HepG2 (cell line): ENCODE measurements around the gene SLA2. TPM values are rescaled to one million over a fixed set of nuclear protein-coding genes. Genes with fewer than 3 reads are reported as not detected.
A peak's percentile ranks its signal among the peaks of the same experiment; 100 is the strongest.

Source experiments
- ARNT2 ChIP-seq: sonication (generic); formaldehyde crosslinking; IDR thresholded peaks from 2 replicates; pipeline ENCODE4 v1.8.0; 2022; ENCODE audit warnings: mild to moderate bottlenecking, low read depth, missing genetic modification reagents, moderate library complexity
- ATF7-NPFF ChIP-seq: sonication (generic); formaldehyde crosslinking; IDR thresholded peaks from 2 replicates; pipeline ENCODE4 v1.8.1; 2023; ENCODE audit warnings: mild to moderate bottlenecking, low read depth, missing genetic modification reagents, moderate library complexity
- CREM ChIP-seq, 2 experiments: sonication (generic) in 1 of 2; formaldehyde crosslinking in 1 of 2; IDR thresholded peaks; 2 replicates each; pipeline versions ENCODE4 v1.4.0 to v1.6.1; 2016 to 2020; ENCODE audit warnings: antibody characterized with exemption in 1 of 2, mild to moderate bottlenecking in 1 of 2, missing genetic modification reagents in 1 of 2
- DMAP1 ChIP-seq: IDR thresholded peaks from 2 replicates; pipeline ENCODE4 v1.6.1; 2016
- GABPA ChIP-seq, 2 experiments: IDR thresholded peaks; 2 replicates each; pipeline ENCODE4 v1.6.1; 2011 to 2016; ENCODE audit warnings: low read depth in 2 of 2, low read length in 1 of 2, missing biosample characterization in 1 of 2, missing genetic modification characterization in 1 of 2
- HMGA1 ChIP-seq: sonication (generic); formaldehyde crosslinking; conservative IDR thresholded peaks from 2 replicates; pipeline ENCODE4 v1.4.0; 2020; ENCODE audit warnings: missing genetic modification reagents
- HNRNPLL ChIP-seq: fragments of 200-400 bp; formaldehyde crosslinking; IDR thresholded peaks from 2 replicates; pipeline ENCODE4 v1.6.1; 2017; ENCODE audit warnings: mild to moderate bottlenecking, low read depth, low read length; ENCODE audit not compliant: poor library complexity, severe bottlenecking
- JARID2 ChIP-seq: sonication (generic); formaldehyde crosslinking; IDR thresholded peaks from 2 replicates; pipeline ENCODE4 v1.8.1; 2023; ENCODE audit warnings: missing genetic modification reagents, inconsistent platforms; ENCODE audit not compliant: insufficient replicate concordance
- KDM2A ChIP-seq: sonication (generic); formaldehyde crosslinking; IDR thresholded peaks from 2 replicates; pipeline ENCODE4 v1.4.0; 2020; ENCODE audit warnings: low read depth, missing genetic modification reagents, borderline replicate concordance
- NFYB ChIP-seq: sonication (generic); formaldehyde crosslinking; IDR thresholded peaks from 2 replicates; pipeline ENCODE4 v1.4.0; 2020; ENCODE audit warnings: missing genetic modification reagents
- PATZ1 ChIP-seq: sonication (generic); formaldehyde crosslinking; IDR thresholded peaks from 2 replicates; pipeline ENCODE4 v1.4.0; 2020; ENCODE audit warnings: missing genetic modification reagents
- RBFOX2 ChIP-seq: fragments of 200-400 bp; formaldehyde crosslinking; IDR thresholded peaks from 2 replicates; pipeline ENCODE4 v1.6.1; 2017; ENCODE audit warnings: low read depth, mild to moderate bottlenecking, low read length
- RXRA ChIP-seq: sonication (generic); formaldehyde crosslinking; IDR thresholded peaks from 2 replicates; pipeline ENCODE4 v1.5.1; 2020; ENCODE audit warnings: missing genetic modification reagents
- SPEN ChIP-seq: sonication (generic); formaldehyde crosslinking; IDR thresholded peaks from 2 replicates; pipeline ENCODE4 v1.5.1; 2020; ENCODE audit warnings: low read depth, mild to moderate bottlenecking, missing genetic modification reagents
- TBL1XR1 ChIP-seq: fragments of 150-350 bp; IDR thresholded peaks from 2 replicates; pipeline ENCODE4 v1.6.1; 2014; ENCODE audit warnings: borderline replicate concordance, low read length; ENCODE audit not compliant: partially characterized antibody
- TBX2 ChIP-seq: sonication (generic); formaldehyde crosslinking; IDR thresholded peaks from 2 replicates; pipeline ENCODE4 v1.5.0; 2020; ENCODE audit warnings: missing genetic modification reagents, mild to moderate bottlenecking, borderline replicate concordance
- YEATS2 ChIP-seq: sonication (generic); formaldehyde crosslinking; IDR thresholded peaks from 2 replicates; pipeline ENCODE4 v1.4.0; 2020; ENCODE audit warnings: missing genetic modification reagents, borderline replicate concordance
- ZNF160 ChIP-seq: sonication (generic); formaldehyde crosslinking; IDR thresholded peaks from 2 replicates; pipeline ENCODE4 v1.8.0; 2022; ENCODE audit warnings: mild to moderate bottlenecking, inconsistent platforms, missing genetic modification reagents
- ZNF687 ChIP-seq: sonication (generic); formaldehyde crosslinking; IDR thresholded peaks from 2 replicates; pipeline ENCODE4 v1.5.1; 2020; ENCODE audit warnings: mild to moderate bottlenecking, missing genetic modification reagents, moderate library complexity
- ZSCAN30 ChIP-seq: sonication (generic); formaldehyde crosslinking; IDR thresholded peaks from 2 replicates; pipeline ENCODE4 v1.5.0; 2020; ENCODE audit warnings: mild to moderate bottlenecking, missing genetic modification reagents
- polyA plus RNA-seq, 8 experiments: library from polyadenylated mRNA; depleted of rRNA in 3 of 8; stranded (reverse) in 7 of 8; unstranded in 1 of 8; fragments of >200 nt; fragmentation: Illumina TruSeq in 4 of 8; extraction: Trizol in 4 of 8; gene quantifications; 2 replicates each; pipeline versions ENCODE4 v1.2.1 to v1.2.3, GENCODE V29; 2011 to 2016; ENCODE audit warnings: low read depth in 4 of 8, missing spikeins in 1 of 8, mixed read lengths in 1 of 8; ENCODE audit not compliant: insufficient read depth in 1 of 8
- total RNA-seq, 5 experiments: library from RNA; depleted of rRNA; stranded (reverse); fragments of >200 nt; fragmentation: Illumina TruSeq; extraction: Trizol; gene quantifications; 2 replicates each; pipeline ENCODE4 v1.2.3, GENCODE V29; 2016; ENCODE audit warnings: low read depth in 1 of 5
- TF ChIP-seq, protein P1 (sequence below): sonication (generic); formaldehyde crosslinking; IDR thresholded peaks from 2 replicates; pipeline ENCODE4 v1.9.0; 2021; ENCODE audit warnings: missing genetic modification reagents, mild to moderate bottlenecking, borderline replicate concordance

Gene SLA2
- total and polyA plus RNA-seq, 2 of the 13 experiments (the other 11 are each of a cell fraction or from before 2014, with no cell fraction given) = 1.6 to 3.6 TPM

DNA sequence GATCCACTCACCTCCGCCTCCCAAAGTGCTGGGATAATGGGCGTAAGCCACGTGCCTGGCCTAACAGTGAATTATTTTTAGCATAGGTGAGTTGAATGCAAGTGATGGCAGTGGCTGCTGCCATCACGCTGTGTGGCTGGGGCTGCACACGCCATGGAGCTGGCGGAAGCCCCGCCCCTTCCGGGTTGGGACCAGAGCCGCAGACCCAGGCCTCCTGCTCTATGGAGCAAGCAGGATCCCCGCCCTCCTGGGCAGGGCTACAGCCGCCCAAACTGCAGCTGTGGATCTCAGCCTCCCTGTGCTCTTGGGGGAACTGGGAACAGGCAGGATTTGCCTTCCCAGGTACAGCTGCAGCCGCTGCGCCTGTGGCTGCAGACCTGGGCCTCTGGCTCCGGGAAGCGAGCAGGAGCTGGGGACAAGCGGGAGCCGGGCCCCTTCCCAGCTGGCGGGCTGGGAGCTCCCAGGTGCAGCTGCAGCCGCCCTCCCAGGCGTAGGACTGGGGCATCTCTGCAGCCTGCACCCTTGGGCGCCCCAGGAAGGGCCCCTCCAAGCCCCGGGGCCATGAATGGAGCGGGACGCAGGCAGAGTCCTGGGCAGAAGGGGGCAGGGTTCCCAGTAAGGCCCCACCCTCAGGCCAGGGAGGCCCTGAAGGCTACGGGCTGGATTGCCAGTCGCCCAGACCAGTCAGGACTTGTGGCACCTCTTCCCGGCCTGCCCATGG, 30.9 kb upstream of the SLA2 start (continued):
- TF ChIP-seq PATZ1 (CRISPR knock-in tag) (peak; percentile 59), SPEN (CRISPR knock-in tag) (0 out of 2 replicates have a peak, but pooled peaks have one; percentile 25), YEATS2 (CRISPR knock-in tag) (peak; percentile 68; the same call in 1 of the 2 replicates), TBL1XR1 (no peak), ZNF160 (CRISPR knock-in tag) (no peak), ARNT2 (peak; percentile 53; the same call in 1 of the 2 replicates), HMGA1 (CRISPR knock-in tag) (no peak), NFYB (CRISPR knock-in tag) (peak; percentile 92), GABPA (IDR thresholded peaks at IDR 0.05; ENCODE audit: low read depth, low read length) (0 out of 2 replicates have a peak, but pooled peaks have one; percentile 23), GABPA (CRISPR knock-in tag; IDR thresholded peaks at IDR 0.05; ENCODE audit: low read depth) (no peak), JARID2 (CRISPR knock-in tag) (peak; percentile 56), ZNF687 (CRISPR knock-in tag) (peak; percentile 62; the same call in 1 of the 2 replicates), KDM2A (CRISPR knock-in tag) (peak; percentile 81; the same call in 1 of the 2 replicates), RXRA (peak; percentile 55), RBFOX2 (peak; percentile 84), HNRNPLL (peak; percentile 55), ZSCAN30 (CRISPR knock-in tag) (no peak), ATF7-NPFF (0 out of 2 replicates have a peak, but pooled peaks have one; percentile 25), CREM (IDR thresholded peaks at IDR 0.05) (0 out of 2 replicates have a peak, but pooled peaks have one; percentile 1), CREM (CRISPR knock-in tag; IDR thresholded peaks at IDR 0.05) (no peak), DMAP1 (CRISPR knock-in tag) (peak; percentile 54; the same call in 1 of the 2 replicates), TBX2 (peak; percentile 14; the same call in 1 of the 2 replicates)
- TF ChIP-seq, protein P1, sequence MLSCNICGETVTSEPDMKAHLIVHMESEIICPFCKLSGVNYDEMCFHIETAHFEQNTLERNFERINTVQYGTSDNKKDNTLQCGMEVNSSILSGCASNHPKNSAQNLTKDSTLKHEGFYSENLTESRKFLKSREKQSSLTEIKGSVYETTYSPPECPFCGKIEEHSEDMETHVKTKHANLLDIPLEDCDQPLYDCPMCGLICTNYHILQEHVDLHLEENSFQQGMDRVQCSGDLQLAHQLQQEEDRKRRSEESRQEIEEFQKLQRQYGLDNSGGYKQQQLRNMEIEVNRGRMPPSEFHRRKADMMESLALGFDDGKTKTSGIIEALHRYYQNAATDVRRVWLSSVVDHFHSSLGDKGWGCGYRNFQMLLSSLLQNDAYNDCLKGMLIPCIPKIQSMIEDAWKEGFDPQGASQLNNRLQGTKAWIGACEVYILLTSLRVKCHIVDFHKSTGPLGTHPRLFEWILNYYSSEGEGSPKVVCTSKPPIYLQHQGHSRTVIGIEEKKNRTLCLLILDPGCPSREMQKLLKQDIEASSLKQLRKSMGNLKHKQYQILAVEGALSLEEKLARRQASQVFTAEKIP (CRISPR knock-in tag) = no peak
